ENCODE measurements around the gene KRT82. TPM values are rescaled to one million over a fixed set of nuclear protein-coding genes. Genes with fewer than 3 reads are reported as not detected.

KRT82 gene
- total RNA-seq, 4 donors from 2014 or later: not detected

- intact Hi-C loops (cut with DNase I; ENCODE audit: low total_unique reads): no loop called here
- TF ChIP-seq POLR2A (IDR thresholded peaks at IDR 0.05): no peak
- no peak for TF ChIP-seq POLR2AphosphoS5 (IDR thresholded peaks at IDR 0.05)
- TF ChIP-seq, protein P1, sequence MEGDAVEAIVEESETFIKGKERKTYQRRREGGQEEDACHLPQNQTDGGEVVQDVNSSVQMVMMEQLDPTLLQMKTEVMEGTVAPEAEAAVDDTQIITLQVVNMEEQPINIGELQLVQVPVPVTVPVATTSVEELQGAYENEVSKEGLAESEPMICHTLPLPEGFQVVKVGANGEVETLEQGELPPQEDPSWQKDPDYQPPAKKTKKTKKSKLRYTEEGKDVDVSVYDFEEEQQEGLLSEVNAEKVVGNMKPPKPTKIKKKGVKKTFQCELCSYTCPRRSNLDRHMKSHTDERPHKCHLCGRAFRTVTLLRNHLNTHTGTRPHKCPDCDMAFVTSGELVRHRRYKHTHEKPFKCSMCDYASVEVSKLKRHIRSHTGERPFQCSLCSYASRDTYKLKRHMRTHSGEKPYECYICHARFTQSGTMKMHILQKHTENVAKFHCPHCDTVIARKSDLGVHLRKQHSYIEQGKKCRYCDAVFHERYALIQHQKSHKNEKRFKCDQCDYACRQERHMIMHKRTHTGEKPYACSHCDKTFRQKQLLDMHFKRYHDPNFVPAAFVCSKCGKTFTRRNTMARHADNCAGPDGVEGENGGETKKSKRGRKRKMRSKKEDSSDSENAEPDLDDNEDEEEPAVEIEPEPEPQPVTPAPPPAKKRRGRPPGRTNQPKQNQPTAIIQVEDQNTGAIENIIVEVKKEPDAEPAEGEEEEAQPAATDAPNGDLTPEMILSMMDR (IDR thresholded peaks at IDR 0.05): no peak
- TF ChIP-seq EP300 (IDR thresholded peaks at IDR 0.05; ENCODE audit: low read depth): no peak
- H3K36me3 ChIP-seq: no peaks in the 10 kb centered on the region
- peaks cover 0 to 5% (median 0%) of the 10 kb centered on the region in 4 donors for H3K4me1 ChIP-seq
- H3K4me3 ChIP-seq: no peak overlapping the region
- in situ Hi-C loops (cut with MboI; ENCODE audit: low pct_ligation_motif_present in 1 of 4, low pct_unique_long_range_greater_than_20kb in 1 of 4, low sequenced_read_pairs in 3 of 4): loop anchor here (10.0 to 25.0 kb wide), 3 partner anchors 112 to 595 kb away; no protein-coding TSS in a partner anchor
- H3K27ac ChIP-seq: no peak overlapping the region
- 60 to 78% methylated on average over 1 to 7 of the region's 7 CpGs for WGBS, 2 donors (ENCODE audit: low coverage in 1 of 2)
- no peaks in the 10 kb centered on the region for H3K9me3 ChIP-seq
- no peak for DNase-seq
- H3K27me3 ChIP-seq: no peaks in the 10 kb centered on the region
Measured at GRCh38 chr12:52392465-52393007, 13.6 kb downstream of the KRT82 start.

DNA sequence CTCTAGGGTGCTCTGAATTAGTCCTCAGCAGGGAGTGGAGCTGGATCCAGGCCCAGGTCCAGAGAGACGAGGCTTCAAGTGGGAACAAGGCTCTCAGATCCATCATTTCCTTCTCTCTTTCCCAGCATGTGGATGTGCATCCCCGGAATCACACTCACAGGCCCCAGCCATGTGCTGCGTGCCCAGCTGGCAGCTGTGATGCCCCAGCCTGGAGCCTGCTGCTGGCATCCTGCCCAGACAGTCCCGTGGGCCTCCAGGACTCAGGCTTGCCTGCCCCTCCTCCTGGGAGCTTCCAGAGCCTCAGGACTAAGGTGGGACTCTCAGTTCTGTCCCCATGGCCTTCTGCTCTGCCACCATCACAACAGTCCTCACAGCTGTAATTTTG lies 14.5 kb downstream of the KRT82 start:
- in situ Hi-C loops (cut with MboI; ENCODE audit: low pct_ligation_motif_present in 1 of 4, low pct_unique_long_range_greater_than_20kb in 1 of 4, low sequenced_read_pairs in 3 of 4) (loop anchor here (10.0 to 25.0 kb wide), 3 partner anchors 113 to 596 kb away; no protein-coding TSS in a partner anchor), intact Hi-C loops (cut with DNase I; ENCODE audit: low total_unique reads) (no loop called here)
- no peaks in the 10 kb centered on the region for H3K27me3 ChIP-seq
- no peak overlapping the region for H3K4me3 ChIP-seq
- H3K36me3 ChIP-seq: no peaks in the 10 kb centered on the region
- WGBS, 2 donors (ENCODE audit: low coverage in 1 of 2): 20% methylated on average over 4 of the region's 4 CpGs; no CpG with 5 or more reads in 1 of the 2 donors
- peak; percentile 27 for DNase-seq
- H3K27ac ChIP-seq: no peak overlapping the region
- TF ChIP-seq EP300 (IDR thresholded peaks at IDR 0.05; ENCODE audit: low read depth) (no peak), POLR2A (IDR thresholded peaks at IDR 0.05) (no peak), POLR2AphosphoS5 (IDR thresholded peaks at IDR 0.05) (no peak)
- TF ChIP-seq, protein P1 (IDR thresholded peaks at IDR 0.05): no peak
- H3K4me1 ChIP-seq: peaks cover 0 to 5% (median 0%) of the 10 kb centered on the region in 4 donors
- no peaks in the 10 kb centered on the region for H3K9me3 ChIP-seq

- in situ Hi-C loops (cut with MboI; ENCODE audit: low pct_ligation_motif_present in 1 of 4, low pct_unique_long_range_greater_than_20kb in 1 of 4, low sequenced_read_pairs in 3 of 4) (loop anchor here (10.0 to 25.0 kb wide), 3 partner anchors 114 to 596 kb away; no protein-coding TSS in a partner anchor), intact Hi-C loops (cut with DNase I; ENCODE audit: low total_unique reads) (no loop called here)
- TF ChIP-seq EP300 (IDR thresholded peaks at IDR 0.05; ENCODE audit: low read depth) (no peak), POLR2AphosphoS5 (IDR thresholded peaks at IDR 0.05) (no peak), POLR2A (IDR thresholded peaks at IDR 0.05) (no peak)
- TF ChIP-seq, protein P1 (IDR thresholded peaks at IDR 0.05): peak; percentile 28 to 68 (median 45)
- no peaks in the 10 kb centered on the region for H3K36me3 ChIP-seq
- H3K27me3 ChIP-seq: no peaks in the 10 kb centered on the region
- WGBS, 2 donors (ENCODE audit: low coverage in 1 of 2): 79% methylated on average over 8 of the region's 11 CpGs; no CpG with 5 or more reads in 1 of the 2 donors
- no peak overlapping the region for H3K27ac ChIP-seq
- peak; percentile 22 for DNase-seq
- peaks cover 0 to 5% (median 0%) of the 10 kb centered on the region in 4 donors for H3K4me1 ChIP-seq
- H3K9me3 ChIP-seq: no peaks in the 10 kb centered on the region
- no peak overlapping the region for H3K4me3 ChIP-seq
Measured at GRCh38 chr12:52390739-52391617, 15.2 kb downstream of the KRT82 start.

Data from transverse colon (tissue), 4 donors.